Suprapubic skin (tissue), 4 donors: ENCODE results near the gene SIRPB2.

Source experiments
- EP300 ChIP-seq: sonication (generic); formaldehyde crosslinking; IDR thresholded peaks from one replicate; pipeline ENCODE4 v1.6.1; 2017; ENCODE audit warnings: antibody characterized with exemption
- POLR2AphosphoS5 ChIP-seq, 3 donors: sonication (generic); formaldehyde crosslinking; IDR thresholded peaks; one replicate each; pipeline ENCODE4 v1.6.1; 2017; ENCODE audit warnings: antibody characterized with exemption in 3 of 3
- TF ChIP-seq, protein P1 (sequence below), 2 donors: fragments of 200-600 bp in 1 of 2; fragments of 450-650 bp in 1 of 2; sonication (generic) in 1 of 2; IDR thresholded peaks; one replicate each; pipeline ENCODE4 v1.5.1; 2016 to 2019; ENCODE audit warnings: antibody characterized with exemption in 2 of 2, mild to moderate bottlenecking in 1 of 2, moderate library complexity in 1 of 2

DNA sequence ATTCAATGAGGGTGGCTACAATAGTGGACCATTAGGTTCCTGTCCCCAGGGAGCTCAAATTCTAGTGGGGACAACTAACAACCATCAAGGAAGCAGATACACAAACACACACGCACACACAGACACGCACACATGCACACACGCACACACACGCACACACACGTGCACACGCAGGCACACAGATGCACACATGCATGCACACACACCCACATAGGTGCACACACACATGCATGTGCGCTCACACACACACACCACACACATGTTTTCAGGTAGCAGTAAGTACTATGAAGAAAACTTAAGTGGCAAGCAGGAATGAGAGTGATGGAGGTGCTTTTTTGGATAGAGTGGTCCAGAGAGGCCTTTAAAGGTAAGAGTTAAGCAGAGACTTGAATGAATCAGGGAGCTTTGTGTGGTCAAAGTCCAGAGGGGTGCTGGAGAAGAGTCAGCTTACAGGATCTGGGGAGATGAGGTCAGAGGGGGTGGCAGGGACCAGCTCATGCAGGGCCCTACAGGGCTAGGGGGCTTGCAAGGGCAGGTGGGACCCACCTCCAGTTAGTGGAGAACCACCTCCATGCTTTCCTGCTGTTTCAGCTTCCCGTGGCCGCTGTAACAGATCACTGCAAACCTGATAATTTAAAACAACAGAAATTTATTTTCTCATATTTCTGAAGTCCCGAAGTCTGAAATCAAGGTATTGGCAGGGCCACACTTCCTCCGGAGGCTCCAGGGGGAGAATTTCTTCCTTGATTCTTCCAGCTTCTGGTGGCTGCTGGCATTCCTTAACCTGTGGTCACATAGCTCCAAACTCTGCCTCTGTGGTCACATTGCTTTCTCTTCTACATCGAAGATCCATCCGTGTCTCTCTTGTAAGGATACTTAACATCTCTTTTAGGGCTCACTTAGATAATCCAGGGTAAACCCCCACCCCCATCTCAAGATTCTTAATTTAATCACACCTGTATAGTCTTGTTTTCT, 17.7 kb downstream of the SIRPB2 start:
- TF ChIP-seq, protein P1, sequence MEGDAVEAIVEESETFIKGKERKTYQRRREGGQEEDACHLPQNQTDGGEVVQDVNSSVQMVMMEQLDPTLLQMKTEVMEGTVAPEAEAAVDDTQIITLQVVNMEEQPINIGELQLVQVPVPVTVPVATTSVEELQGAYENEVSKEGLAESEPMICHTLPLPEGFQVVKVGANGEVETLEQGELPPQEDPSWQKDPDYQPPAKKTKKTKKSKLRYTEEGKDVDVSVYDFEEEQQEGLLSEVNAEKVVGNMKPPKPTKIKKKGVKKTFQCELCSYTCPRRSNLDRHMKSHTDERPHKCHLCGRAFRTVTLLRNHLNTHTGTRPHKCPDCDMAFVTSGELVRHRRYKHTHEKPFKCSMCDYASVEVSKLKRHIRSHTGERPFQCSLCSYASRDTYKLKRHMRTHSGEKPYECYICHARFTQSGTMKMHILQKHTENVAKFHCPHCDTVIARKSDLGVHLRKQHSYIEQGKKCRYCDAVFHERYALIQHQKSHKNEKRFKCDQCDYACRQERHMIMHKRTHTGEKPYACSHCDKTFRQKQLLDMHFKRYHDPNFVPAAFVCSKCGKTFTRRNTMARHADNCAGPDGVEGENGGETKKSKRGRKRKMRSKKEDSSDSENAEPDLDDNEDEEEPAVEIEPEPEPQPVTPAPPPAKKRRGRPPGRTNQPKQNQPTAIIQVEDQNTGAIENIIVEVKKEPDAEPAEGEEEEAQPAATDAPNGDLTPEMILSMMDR (IDR thresholded peaks at IDR 0.05), result no peak
- TF ChIP-seq POLR2AphosphoS5 (IDR thresholded peaks at IDR 0.05), result no peak
- no peak for TF ChIP-seq EP300
